H1 (cell line): Measurements from ENCODE around the gene SCN1B. TPM values are rescaled to one million over a fixed set of nuclear protein-coding genes. Genes with fewer than 3 reads are reported as not detected.

ENCODE experiments used
- CTCF ChIA-PET: fragments of 300-600 bp; sonication (Branson Sonifier 250); formaldehyde crosslinking; loops from one replicate; lab custom pipeline; 2021; ENCODE audit not compliant: partially characterized antibody; lab: Charles Lee
- POLR2A ChIA-PET: fragments of 300-600 bp; sonication (Branson Sonifier 250); formaldehyde crosslinking; loops from one replicate; lab custom pipeline; 2021; ENCODE audit warnings: inconsistent platforms; ENCODE audit not compliant: partially characterized antibody; lab: Charles Lee
- DNase-seq, 2 experiments: peaks; one replicate each; pipeline versions ENCODE4 v3.0.0 to v3.0.0-alpha.2; 2010 to 2022; ENCODE audit warnings: low spot score in 2 of 2, low read depth in 1 of 2, mixed read lengths in 1 of 2
- FAIRE-seq: peaks from 2 replicates; lab custom pipeline; 2011; peaks lifted over from hg19 to GRCh38; lab: Jason Lieb, UNC
- H2AFZ ChIP-seq: 2 replicates; pipeline ENCODE4 v1.8.1; 2012; ENCODE audit warnings: low read length, inconsistent platforms
- H2AK5ac ChIP-seq: 2 replicates; pipeline ENCODE4 v1.6.1; 2013; ENCODE audit warnings: low read depth, low read length
- H2BK120ac ChIP-seq: replicated peaks from 2 replicates; pipeline ENCODE3; 2013; ENCODE audit warnings: low read depth, low read length, inconsistent platforms
- H2BK12ac ChIP-seq: 2 replicates; pipeline ENCODE4 v1.6.1; 2013; ENCODE audit warnings: low read depth, low read length
- H2BK15ac ChIP-seq: 2 replicates; pipeline ENCODE4 v1.6.1; 2013; ENCODE audit warnings: low read length
- H2BK20ac ChIP-seq: 2 replicates; pipeline ENCODE4 v1.6.1; 2013; ENCODE audit warnings: low read length
- H2BK5ac ChIP-seq: 2 replicates; pipeline ENCODE4 v1.6.1; 2013; ENCODE audit warnings: low read depth, low read length
- H3K14ac ChIP-seq: 2 replicates; pipeline ENCODE4 v1.6.1; 2013; ENCODE audit warnings: inconsistent platforms; ENCODE audit not compliant: insufficient read length
- H3K18ac ChIP-seq: 2 replicates; pipeline ENCODE4 v1.6.1; 2013; ENCODE audit warnings: low read length; ENCODE audit errors: extremely low read depth
- H3K23ac ChIP-seq: 2 replicates; pipeline ENCODE4 v1.6.1; 2013; ENCODE audit warnings: inconsistent platforms; ENCODE audit not compliant: insufficient read length
- H3K23me2 ChIP-seq: 2 replicates; pipeline ENCODE4 v1.6.1; 2013; ENCODE audit warnings: low read depth, low read length
- H3K27ac ChIP-seq: 2 replicates; pipeline ENCODE4 v1.6.1; 2011; ENCODE audit warnings: low read depth, low read length, inconsistent platforms
- H3K27me3 ChIP-seq, 4 experiments: replicated peaks in 1 of 4; 1 replicate in 1 of 4; 2 replicates in 3 of 4; pipeline versions ENCODE4 v1.6.1 to v1.8.1; 2011 to 2013; ENCODE audit warnings: low read length in 3 of 4, mild to moderate bottlenecking in 3 of 4, inconsistent platforms in 2 of 4, mixed read lengths in 2 of 4, moderate library complexity in 1 of 4; ENCODE audit not compliant: control insufficient read depth in 3 of 4, insufficient read depth in 3 of 4; ENCODE audit errors: extremely low read depth in 1 of 4
- H3K36me3 ChIP-seq, 4 experiments: 2 replicates each; pipeline versions ENCODE4 v1.6.1 to v1.8.1; 2011 to 2013; ENCODE audit warnings: mild to moderate bottlenecking in 4 of 4, low read length in 3 of 4, moderate library complexity in 2 of 4, control low read depth in 1 of 4, inconsistent platforms in 1 of 4; ENCODE audit not compliant: insufficient read depth in 4 of 4, control insufficient read depth in 2 of 4
- H3K4ac ChIP-seq: replicated peaks from 2 replicates; pipeline ENCODE3; 2013; ENCODE audit warnings: low read length, low read depth, mixed read lengths, inconsistent platforms; ENCODE audit not compliant: insufficient read length
- H3K4me1 ChIP-seq, 4 experiments: replicated peaks in 1 of 4; 1 replicate in 1 of 4; 2 replicates in 3 of 4; pipeline versions ENCODE4 v1.6.1 to v1.8.1; 2011 to 2013; ENCODE audit warnings: low read length in 3 of 4, inconsistent platforms in 2 of 4, mixed read lengths in 1 of 4; ENCODE audit not compliant: insufficient read depth in 4 of 4, control insufficient read depth in 3 of 4
- H3K4me2 ChIP-seq, 2 experiments: 2 replicates each; pipeline versions ENCODE4 v1.6.1 to v1.8.1; 2011 to 2013; ENCODE audit warnings: low read depth in 2 of 2, low read length in 2 of 2, control low read depth in 1 of 2, inconsistent platforms in 1 of 2, mild to moderate bottlenecking in 1 of 2; ENCODE audit not compliant: insufficient read depth in 1 of 2
- H3K4me3 ChIP-seq, 4 experiments: fragments of 200-600, 300-600 bp in 1 of 4; sonication (generic), shearing (Covaris generic), sonication (Bioruptor Twin) in 1 of 4; 2 replicates each; pipeline versions ENCODE4 v1.5.1 to v1.8.1; 2011 to 2016; ENCODE audit warnings: low read length in 4 of 4, low read depth in 3 of 4, control low read depth in 2 of 4, inconsistent platforms in 2 of 4, mild to moderate bottlenecking in 2 of 4, mixed read lengths in 1 of 4, moderate library complexity in 1 of 4; ENCODE audit not compliant: insufficient read depth in 2 of 4; ENCODE audit errors: extremely low read depth in 1 of 4
- H3K56ac ChIP-seq: replicated peaks from 2 replicates; pipeline ENCODE3; 2013; ENCODE audit warnings: low read depth, mild to moderate bottlenecking, mixed read lengths, low read length, inconsistent platforms; ENCODE audit not compliant: insufficient read length
- H3K79me1 ChIP-seq: 2 replicates; pipeline ENCODE4 v1.6.1; 2013; ENCODE audit warnings: low read depth, low read length, control low read depth
- H3K79me2 ChIP-seq, 2 experiments: 2 replicates each; pipeline versions ENCODE4 v1.6.1 to v1.8.1; 2012 to 2013; ENCODE audit warnings: low read length in 2 of 2, mild to moderate bottlenecking in 2 of 2, inconsistent platforms in 1 of 2; ENCODE audit not compliant: insufficient read depth in 2 of 2, control insufficient read depth in 1 of 2
- H3K9ac ChIP-seq, 4 experiments: replicated peaks in 1 of 4; 1 replicate in 1 of 4; 2 replicates in 3 of 4; pipeline versions ENCODE4 v1.6.1 to v1.8.1; 2011 to 2013; ENCODE audit warnings: low read depth in 3 of 4, low read length in 3 of 4, control low read depth in 2 of 4, mild to moderate bottlenecking in 2 of 4, moderate library complexity in 2 of 4, inconsistent platforms in 1 of 4; ENCODE audit errors: extremely low read depth in 1 of 4
- H3K9me3 ChIP-seq, 2 experiments: 2 replicates each; pipeline versions ENCODE4 v1.6.1 to v1.8.1; 2012 to 2013; ENCODE audit warnings: mild to moderate bottlenecking in 2 of 2, moderate library complexity in 2 of 2, control low read depth in 1 of 2, inconsistent platforms in 1 of 2, low read depth in 1 of 2, low read length in 1 of 2, mixed read lengths in 1 of 2; ENCODE audit not compliant: insufficient read depth in 2 of 2
- H4K20me1 ChIP-seq, 2 experiments: replicated peaks in 1 of 2; 2 replicates each; pipeline versions ENCODE3 to v1.8.1; 2011 to 2013; ENCODE audit warnings: inconsistent platforms in 2 of 2, low read length in 2 of 2, mild to moderate bottlenecking in 1 of 2; ENCODE audit not compliant: insufficient read depth in 2 of 2, control insufficient read depth in 1 of 2
- H4K5ac ChIP-seq: 2 replicates; pipeline ENCODE4 v1.6.1; 2013; ENCODE audit warnings: low read length, low read depth, mixed read lengths, inconsistent platforms; ENCODE audit not compliant: insufficient read length
- H4K8ac ChIP-seq: 2 replicates; pipeline ENCODE4 v1.8.0; 2013; ENCODE audit warnings: mild to moderate bottlenecking, moderate library complexity, low read length, inconsistent platforms; ENCODE audit not compliant: insufficient read depth; ENCODE audit errors: extremely low read depth
- H4K91ac ChIP-seq: replicated peaks from 2 replicates; pipeline ENCODE3; 2013; ENCODE audit warnings: low read length, mixed read lengths, inconsistent platforms; ENCODE audit not compliant: insufficient read length
- BCL11A ChIP-seq, 2 experiments: IDR thresholded peaks; one replicate each; pipeline ENCODE4 v1.6.1; 2011; ENCODE audit warnings: low read depth in 2 of 2, low read length in 2 of 2, mild to moderate bottlenecking in 2 of 2
- HDAC2 ChIP-seq, 2 experiments: fragments of 300-600 bp in 1 of 2; sonication (generic) in 1 of 2; IDR thresholded peaks; 2 replicates each; pipeline ENCODE4 v1.6.1; 2011 to 2012; ENCODE audit warnings: low read depth in 2 of 2, low read length in 2 of 2, mild to moderate bottlenecking in 2 of 2, moderate library complexity in 2 of 2, borderline replicate concordance in 1 of 2, inconsistent platforms in 1 of 2
- SIX5 ChIP-seq: IDR thresholded peaks from 2 replicates; pipeline ENCODE4 v1.6.1; 2011; ENCODE audit warnings: mild to moderate bottlenecking, low read depth, low read length
- SP4 ChIP-seq: IDR thresholded peaks from 2 replicates; pipeline ENCODE4 v1.6.1; 2012; ENCODE audit warnings: low read length, inconsistent platforms
- TAF7 ChIP-seq: optimal IDR thresholded peaks from 2 replicates; pipeline ENCODE3; 2011; ENCODE audit warnings: low read depth, mild to moderate bottlenecking, inconsistent platforms, low read length, moderate library complexity, borderline replicate concordance
- TCF12 ChIP-seq: IDR thresholded peaks from 2 replicates; pipeline ENCODE4 v1.6.1; 2011; ENCODE audit warnings: low read depth, mild to moderate bottlenecking, low read length
- ZNF274 ChIP-seq: IDR thresholded peaks from 2 replicates; pipeline ENCODE4 v1.7.0; 2012; ENCODE audit warnings: low read length, borderline replicate concordance; ENCODE audit errors: extremely low read depth
- WGBS, 2 experiments: shearing (Covaris generic) in 1 of 2; methylation state at CpG; one replicate each; pipeline versions ENCODE4 v1.1.6 to v1.1.7; 2013 to 2015; ENCODE audit warnings: low lambda C conversion rate in 2 of 2, mixed read lengths in 2 of 2, inconsistent platforms in 1 of 2, low coverage in 1 of 2, missing lambda C conversion rate in 1 of 2; ENCODE audit not compliant: insufficient replicate concordance in 2 of 2, insufficient coverage in 1 of 2, insufficient read length in 1 of 2; ENCODE audit errors: extremely low coverage in 1 of 2, missing lambda C conversion rate in 1 of 2; 5-methylcytosine and 5-hydroxymethylcytosine counted together
- polyA plus RNA-seq, 7 experiments: library from polyadenylated mRNA; depleted of rRNA in 3 of 7; stranded (reverse) in 5 of 7; unstranded in 2 of 7; fragments of >200 nt in 5 of 7; fragments of 200-250 nt in 2 of 7; gene quantifications; 1 replicate in 5 of 7; 2 replicates in 1 of 7; 4 replicates in 1 of 7; pipeline versions ENCODE4 v1.2.1 to v1.2.3, GENCODE V29; 2011 to 2013; ENCODE audit warnings: missing spikeins in 2 of 7, mixed read lengths in 2 of 7
- total RNA-seq: library from RNA; stranded (reverse); fragmentation: NEBNext Ultra II Directional; extraction: Animal tissue kit (Norgen Biotek cat#: 25700); gene quantifications from 2 replicates; pipeline ENCODE4 v1.2.1, GENCODE V29; 2021

SCN1B gene
- total and polyA plus RNA-seq, 2 of the 8 experiments (the other 6 are each of a cell fraction or from before 2014, with no cell fraction given): 3.1 to 3.5 TPM

DNA sequence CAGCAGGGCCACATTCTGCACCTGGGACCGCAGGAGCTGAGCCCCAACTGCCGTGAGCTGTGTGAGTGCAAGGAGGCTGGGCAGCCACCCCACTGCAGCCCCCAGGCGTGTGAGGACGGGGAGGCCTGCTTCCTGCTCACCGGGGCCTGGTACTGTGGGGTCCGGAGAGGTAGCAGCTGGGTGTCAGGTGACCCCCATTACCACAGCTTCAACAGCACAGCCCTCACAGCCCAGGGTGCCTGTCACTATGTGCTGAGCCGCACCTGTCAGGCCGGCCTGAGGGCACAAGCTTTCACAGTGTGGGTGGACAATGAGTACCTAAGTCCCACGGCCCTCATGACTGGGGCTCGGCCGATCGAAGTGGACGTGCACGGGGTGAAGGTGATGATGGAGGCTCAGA, 49.6 kb downstream of the SCN1B start:
- H3K4ac ChIP-seq: no peak overlapping the region
- no peaks in the 10 kb centered on the region for H3K79me1 ChIP-seq
- no peak overlapping the region for H3K23ac ChIP-seq
- no peaks in the 10 kb centered on the region; a peak in 1 of 4 replicates for H3K9me3 ChIP-seq
- H4K8ac ChIP-seq: no peak overlapping the region
- no peaks in the 10 kb centered on the region for H4K20me1 ChIP-seq
- H2BK15ac ChIP-seq: no peak overlapping the region
- H2BK12ac ChIP-seq: peak overlapping the region; percentile 50; the same call in 1 of the 2 replicates
- DNase-seq: no peak
- ChIA-PET POLR2A (interaction anchor here (0.6 kb wide), 1 partner anchor 1752 kb away, joined by 3 read pairs; no protein-coding TSS in a partner anchor), CTCF (interaction anchor here (1.3 to 4.4 kb wide), 4 partner anchors 9 to 56 kb away, joined by 4 to 34 read pairs (median 16); partner anchors contain the start of gene LGI4)
- WGBS, 2 experiments: 89% methylated on average over 14 of the region's 14 CpGs; no CpG with 5 or more reads in 1 of the 2 experiments
- no peak overlapping the region for H3K4me3 ChIP-seq
- H3K14ac ChIP-seq: no peak overlapping the region
- H3K27ac ChIP-seq: no peak overlapping the region
- H3K4me1 ChIP-seq: peaks cover 0 to 5% (median 1%) of the 10 kb centered on the region in 4 experiments; a peak in 2 of 7 replicates
- no peaks in the 10 kb centered on the region for H3K79me2 ChIP-seq
- no peak overlapping the region for H4K91ac ChIP-seq
- no peak for FAIRE-seq
- no peak overlapping the region for H4K5ac ChIP-seq
- H2BK20ac ChIP-seq: 0 out of 2 replicates have a peak overlapping the region, but pooled peaks have one; percentile 48
- no peaks in the 10 kb centered on the region for H3K36me3 ChIP-seq
- H2BK120ac ChIP-seq: no peak overlapping the region
- peaks cover 0 to 2% (median 0%) of the 10 kb centered on the region in 4 experiments; a peak in 3 of 7 replicates for H3K27me3 ChIP-seq
- no peak overlapping the region; the same call in 1 of the 2 replicates for H2BK5ac ChIP-seq
- no peak overlapping the region for H3K9ac ChIP-seq
- H2AK5ac ChIP-seq: no peak overlapping the region
- H3K18ac ChIP-seq: no peak overlapping the region
- no peak overlapping the region for H3K4me2 ChIP-seq
- H3K23me2 ChIP-seq: no peaks in the 10 kb centered on the region; the same call in 1 of the 2 replicates
- TF ChIP-seq ZNF274: no peak
- TF ChIP-seq BCL11A (IDR thresholded peaks at IDR 0.05; ENCODE audit: low read depth in 2 of 2, low read length in 2 of 2): no peak
- TF ChIP-seq SP4: no peak
- no peak for TF ChIP-seq SIX5
- no peak for TF ChIP-seq TAF7
- no peak for TF ChIP-seq HDAC2 (IDR thresholded peaks at IDR 0.05; ENCODE audit: borderline replicate concordance in 1 of 2, low read depth in 2 of 2, low read length in 2 of 2)
- no peak for TF ChIP-seq TCF12
- H2AFZ ChIP-seq: no peak overlapping the region
- H3K56ac ChIP-seq: no peak overlapping the region
